SK-MEL-5 (cell line): Measurements from ENCODE around the gene VSX1. TPM values are rescaled to one million over a fixed set of nuclear protein-coding genes. Genes with fewer than 3 reads are reported as not detected.

ENCODE experiments used
- DNase-seq: peaks from one replicate; pipeline ENCODE4 v3.0.0-alpha.2; 2016; ENCODE audit warnings: low read depth, low spot score
- in situ Hi-C: cut with HindIII; loops from 2 replicates; pipeline ENCODE4 v1.10.0; 2016; ENCODE audit warnings: low sequenced_read_pairs, high pct_unique_total_duplicates, low pct_unique_long_range_greater_than_20kb
- total RNA-seq: library from RNA; depleted of rRNA; stranded (reverse); fragments of >200 nt; shearing (Covaris generic); gene quantifications from 2 replicates; pipeline ENCODE4 v1.2.3, GENCODE V29; 2014

Gene VSX1
- total RNA-seq, 1 experiment from 2014 or later = not detected

- in situ Hi-C loops = no loop called here
- DNase-seq = no peak
These were observed 8.8 kb upstream of the VSX1 start for GRCh38 chr20:25090492-25091429.

GRCh38 chr20:25089662-25090061 is 7.7 kb upstream of the VSX1 start:
- in situ Hi-C loops = no loop called here
- no peak for DNase-seq

- no peak for DNase-seq
- in situ Hi-C loops = no loop called here
These were observed 7.2 kb upstream of the VSX1 start for GRCh38 chr20:25089096-25089495.

- DNase-seq = no peak
- in situ Hi-C loops = no loop called here
These were observed 6.3 kb upstream of the VSX1 start for GRCh38 chr20:25088267-25088666.

- in situ Hi-C loops = no loop called here
- DNase-seq = peak; percentile 42
These were observed 5.4 kb upstream of the VSX1 start for GRCh38 chr20:25087186-25087929.

GRCh38 chr20:25085756-25086495 is 4.0 kb upstream of the VSX1 start:
- in situ Hi-C loops = no loop called here
- DNase-seq = no peak

GRCh38 chr20:25084626-25085187 is 2.8 kb upstream of the VSX1 start:
- DNase-seq = no peak
- in situ Hi-C loops = no loop called here

GRCh38 chr20:25083773-25084625 is 2.1 kb upstream of the VSX1 start:
- in situ Hi-C loops = no loop called here
- DNase-seq = peak; percentile 56

- in situ Hi-C loops = no loop called here
These were observed 1.3 kb upstream of the VSX1 start for GRCh38 chr20:25083141-25083772.

GRCh38 chr20:25082498-25082873 is 545 bp upstream of the VSX1 start:
- in situ Hi-C loops = no loop called here
- no peak for DNase-seq

More at GRCh38 chr20:25083141-25083772, 1.3 kb upstream of the VSX1 start:
- DNase-seq = no peak

- in situ Hi-C loops = no loop called here
- DNase-seq = no peak
These were observed 744 bp downstream of the VSX1 start for GRCh38 chr20:25081065-25081729.

GRCh38 chr20:25079171-25079570 is 2.8 kb downstream of the VSX1 start:
- no peak for DNase-seq
- in situ Hi-C loops = no loop called here

- in situ Hi-C loops = no loop called here
- no peak for DNase-seq
These were observed 3.3 kb downstream of the VSX1 start for GRCh38 chr20:25078662-25079061.

GRCh38 chr20:25077610-25078169 is 4.3 kb downstream of the VSX1 start:
- no peak for DNase-seq
- in situ Hi-C loops = no loop called here

GRCh38 chr20:25076731-25077609 is 5.0 kb downstream of the VSX1 start:
- DNase-seq = peak; percentile 69
- in situ Hi-C loops = no loop called here
